Measurements from ENCODE around the gene ISG20L2.

GRCh38 chr1:156704166-156704711, 24.3 kb downstream of the ISG20L2 start:
- TF ChIP-seq, protein P1, sequence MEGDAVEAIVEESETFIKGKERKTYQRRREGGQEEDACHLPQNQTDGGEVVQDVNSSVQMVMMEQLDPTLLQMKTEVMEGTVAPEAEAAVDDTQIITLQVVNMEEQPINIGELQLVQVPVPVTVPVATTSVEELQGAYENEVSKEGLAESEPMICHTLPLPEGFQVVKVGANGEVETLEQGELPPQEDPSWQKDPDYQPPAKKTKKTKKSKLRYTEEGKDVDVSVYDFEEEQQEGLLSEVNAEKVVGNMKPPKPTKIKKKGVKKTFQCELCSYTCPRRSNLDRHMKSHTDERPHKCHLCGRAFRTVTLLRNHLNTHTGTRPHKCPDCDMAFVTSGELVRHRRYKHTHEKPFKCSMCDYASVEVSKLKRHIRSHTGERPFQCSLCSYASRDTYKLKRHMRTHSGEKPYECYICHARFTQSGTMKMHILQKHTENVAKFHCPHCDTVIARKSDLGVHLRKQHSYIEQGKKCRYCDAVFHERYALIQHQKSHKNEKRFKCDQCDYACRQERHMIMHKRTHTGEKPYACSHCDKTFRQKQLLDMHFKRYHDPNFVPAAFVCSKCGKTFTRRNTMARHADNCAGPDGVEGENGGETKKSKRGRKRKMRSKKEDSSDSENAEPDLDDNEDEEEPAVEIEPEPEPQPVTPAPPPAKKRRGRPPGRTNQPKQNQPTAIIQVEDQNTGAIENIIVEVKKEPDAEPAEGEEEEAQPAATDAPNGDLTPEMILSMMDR (IDR thresholded peaks at IDR 0.05; ENCODE audit: low read length) = no peak
- TF ChIP-seq EZH2 (IDR thresholded peaks at IDR 0.05; ENCODE audit: borderline replicate concordance, low read length) = no peak

All from OCI-LY1 (cell line).